ENCODE data around the gene POU2F1.

DNA sequence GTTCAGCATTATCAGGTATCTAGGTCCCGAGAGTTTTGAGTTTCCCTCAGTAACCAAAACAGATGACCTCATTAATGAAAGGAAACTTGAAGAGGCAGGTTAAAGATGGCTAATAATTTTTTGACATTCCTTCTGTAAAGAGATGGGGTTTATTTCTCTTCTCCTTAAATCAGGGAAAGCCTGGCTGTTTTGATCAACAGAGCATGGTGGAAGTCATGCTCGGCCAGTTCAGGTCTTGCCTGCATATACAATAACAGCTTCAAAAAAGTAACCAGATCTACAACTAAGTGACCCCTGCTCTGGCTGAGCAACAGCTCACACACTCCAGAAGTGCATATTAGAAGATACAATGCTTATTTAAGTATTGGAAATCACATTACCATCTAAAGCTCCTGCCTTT, 36.6 kb upstream of the POU2F1 start:
- TF ChIP-seq, protein P1, sequence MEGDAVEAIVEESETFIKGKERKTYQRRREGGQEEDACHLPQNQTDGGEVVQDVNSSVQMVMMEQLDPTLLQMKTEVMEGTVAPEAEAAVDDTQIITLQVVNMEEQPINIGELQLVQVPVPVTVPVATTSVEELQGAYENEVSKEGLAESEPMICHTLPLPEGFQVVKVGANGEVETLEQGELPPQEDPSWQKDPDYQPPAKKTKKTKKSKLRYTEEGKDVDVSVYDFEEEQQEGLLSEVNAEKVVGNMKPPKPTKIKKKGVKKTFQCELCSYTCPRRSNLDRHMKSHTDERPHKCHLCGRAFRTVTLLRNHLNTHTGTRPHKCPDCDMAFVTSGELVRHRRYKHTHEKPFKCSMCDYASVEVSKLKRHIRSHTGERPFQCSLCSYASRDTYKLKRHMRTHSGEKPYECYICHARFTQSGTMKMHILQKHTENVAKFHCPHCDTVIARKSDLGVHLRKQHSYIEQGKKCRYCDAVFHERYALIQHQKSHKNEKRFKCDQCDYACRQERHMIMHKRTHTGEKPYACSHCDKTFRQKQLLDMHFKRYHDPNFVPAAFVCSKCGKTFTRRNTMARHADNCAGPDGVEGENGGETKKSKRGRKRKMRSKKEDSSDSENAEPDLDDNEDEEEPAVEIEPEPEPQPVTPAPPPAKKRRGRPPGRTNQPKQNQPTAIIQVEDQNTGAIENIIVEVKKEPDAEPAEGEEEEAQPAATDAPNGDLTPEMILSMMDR (conservative IDR thresholded peaks at IDR 0.05; ENCODE audit: low read length) = no peak
- TF ChIP-seq EZH2phosphoT487 (IDR thresholded peaks at IDR 0.05; ENCODE audit: borderline replicate concordance, low read depth, low read length) = no peak
